ENCODE measurements around the gene TMEM186. TPM values are rescaled to one million over a fixed set of nuclear protein-coding genes. Genes with fewer than 3 reads are reported as not detected.

TMEM186 gene
- total RNA-seq (2022; extraction: Qiagen RNA extraction; ENCODE audit: low read depth), result 12.7 to 14.7 TPM (median 14.4 TPM) in 5 replicates

GRCh38 chr16:8797364-8798173 is at the start of gene TMEM186, which contains the start of gene PMM2:
Gene TMEM186 (minus strand): TSS chr16:8797639. CDS start chr16:8797614, 25 bp downstream.
Gene PMM2 (plus strand): TSS chr16:8797839. CDS start chr16:8797883, 44 bp downstream.

Other genes starting within 250 kb of the TMEM186 start
- gene TMEM114, start 207.1 kb downstream of the TMEM186 start, total RNA-seq (2022; extraction: Qiagen RNA extraction; ENCODE audit: low read depth), result not detected in 5 replicates
- gene METTL22, start 175.9 kb downstream of the TMEM186 start, total RNA-seq (2022; extraction: Qiagen RNA extraction; ENCODE audit: low read depth), result 25.4 to 25.8 TPM (median 25.7 TPM) in 5 replicates
- 0.17 to 0.48 TPM (median 0.35 TPM) in 5 replicates for gene ABAT, start 123.0 kb downstream of the TMEM186 start, total RNA-seq (2022; extraction: Qiagen RNA extraction; ENCODE audit: low read depth)
- gene PMM2, start 200 bp upstream of the TMEM186 start, total RNA-seq (2022; extraction: Qiagen RNA extraction; ENCODE audit: low read depth), result 93.4 to 101 TPM (median 96.8 TPM) in 5 replicates
- 139 to 166 TPM (median 162 TPM) in 5 replicates for gene CARHSP1, start 71.4 kb upstream of the TMEM186 start, total RNA-seq (2022; extraction: Qiagen RNA extraction; ENCODE audit: low read depth)
- gene LITAFD, start 84.7 kb upstream of the TMEM186 start, total RNA-seq (2022; extraction: Qiagen RNA extraction; ENCODE audit: low read depth), result not detected in 5 replicates
- 75.0 to 86.2 TPM (median 78.0 TPM) in 5 replicates for gene USP7, start 166.3 kb upstream of the TMEM186 start, total RNA-seq (2022; extraction: Qiagen RNA extraction; ENCODE audit: low read depth)

All from A549 treated with GW870086 at 1 μM for 4 hours (cell line).